Measurements from ENCODE around the gene ANKS1B.

- TF ChIP-seq POLR2A (IDR thresholded peaks at IDR 0.05): no peak
- TF ChIP-seq, protein P1, sequence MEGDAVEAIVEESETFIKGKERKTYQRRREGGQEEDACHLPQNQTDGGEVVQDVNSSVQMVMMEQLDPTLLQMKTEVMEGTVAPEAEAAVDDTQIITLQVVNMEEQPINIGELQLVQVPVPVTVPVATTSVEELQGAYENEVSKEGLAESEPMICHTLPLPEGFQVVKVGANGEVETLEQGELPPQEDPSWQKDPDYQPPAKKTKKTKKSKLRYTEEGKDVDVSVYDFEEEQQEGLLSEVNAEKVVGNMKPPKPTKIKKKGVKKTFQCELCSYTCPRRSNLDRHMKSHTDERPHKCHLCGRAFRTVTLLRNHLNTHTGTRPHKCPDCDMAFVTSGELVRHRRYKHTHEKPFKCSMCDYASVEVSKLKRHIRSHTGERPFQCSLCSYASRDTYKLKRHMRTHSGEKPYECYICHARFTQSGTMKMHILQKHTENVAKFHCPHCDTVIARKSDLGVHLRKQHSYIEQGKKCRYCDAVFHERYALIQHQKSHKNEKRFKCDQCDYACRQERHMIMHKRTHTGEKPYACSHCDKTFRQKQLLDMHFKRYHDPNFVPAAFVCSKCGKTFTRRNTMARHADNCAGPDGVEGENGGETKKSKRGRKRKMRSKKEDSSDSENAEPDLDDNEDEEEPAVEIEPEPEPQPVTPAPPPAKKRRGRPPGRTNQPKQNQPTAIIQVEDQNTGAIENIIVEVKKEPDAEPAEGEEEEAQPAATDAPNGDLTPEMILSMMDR (IDR thresholded peaks at IDR 0.05): no peak
Measured at GRCh38 chr12:98893126-98893674, 1091.5 kb downstream of the ANKS1B start.
